NOMO-1 (cell line): ENCODE results near the gene PNMA3.
"Not testable (repeated sequence)": the region's sequence is repeated elsewhere in the genome, so short reads cannot be mapped to it uniquely, and the experiment has no call there.

Experiments used
- DNase-seq, 2 experiments: peaks; one replicate each; lab custom pipeline; 2025; ENCODE audit not compliant: unreplicated experiment in 2 of 2; lab: John Stamatoyannopoulos, UW

The PNMA3 gene

DNA sequence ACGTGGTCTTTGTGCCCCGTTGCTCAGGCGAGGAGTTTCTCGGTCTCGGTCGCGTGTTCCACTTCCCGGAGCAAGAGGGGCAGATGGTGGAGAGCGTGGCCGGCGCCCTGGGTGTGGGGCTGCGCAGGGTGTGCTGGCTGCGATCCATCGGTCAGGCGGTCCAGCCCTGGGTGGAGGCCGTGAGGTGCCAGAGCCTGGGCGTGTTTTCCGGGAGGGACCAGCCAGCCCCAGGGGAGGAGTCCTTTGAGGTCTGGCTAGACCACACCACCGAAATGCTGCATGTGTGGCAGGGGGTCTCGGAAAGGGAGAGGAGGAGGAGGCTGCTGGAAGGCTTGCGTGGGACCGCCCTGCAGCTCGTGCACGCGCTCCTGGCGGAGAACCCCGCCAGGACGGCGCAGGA, 17.1 kb downstream of the PNMA3 start:
- not testable (repeated sequence) for DNase-seq

DNA sequence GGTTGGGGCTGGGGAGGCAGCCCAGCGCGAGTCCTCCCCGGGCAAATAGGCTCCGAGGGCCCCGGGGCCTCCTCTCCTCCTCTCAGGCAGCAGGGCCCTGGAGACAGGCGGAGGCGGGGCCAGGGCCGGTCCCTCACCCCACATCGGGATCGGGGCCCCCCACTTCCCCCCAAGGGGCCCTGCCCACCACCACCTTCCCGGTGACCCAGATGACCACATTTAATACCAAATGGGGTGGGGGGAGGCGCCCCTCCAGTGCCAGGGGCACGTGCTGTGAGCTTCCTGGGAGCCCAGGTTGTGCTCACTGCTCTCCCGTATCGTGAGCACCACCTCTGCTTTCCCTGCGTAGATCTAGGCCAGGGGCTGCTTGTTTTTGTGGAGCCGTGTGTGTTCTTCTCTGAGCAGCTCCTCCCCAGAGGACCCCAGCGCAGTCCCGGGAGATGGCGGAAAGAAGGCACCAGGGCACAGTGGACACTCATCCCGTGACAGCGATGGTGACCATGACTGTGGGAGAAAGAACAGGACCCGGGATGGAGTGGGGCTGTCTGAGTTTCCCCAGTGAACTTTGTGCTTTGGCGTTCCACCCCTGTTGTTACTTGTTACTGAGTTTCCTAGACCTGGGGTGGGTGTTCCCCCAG, 18.1 kb downstream of the PNMA3 start:
- no peak for DNase-seq

DNA sequence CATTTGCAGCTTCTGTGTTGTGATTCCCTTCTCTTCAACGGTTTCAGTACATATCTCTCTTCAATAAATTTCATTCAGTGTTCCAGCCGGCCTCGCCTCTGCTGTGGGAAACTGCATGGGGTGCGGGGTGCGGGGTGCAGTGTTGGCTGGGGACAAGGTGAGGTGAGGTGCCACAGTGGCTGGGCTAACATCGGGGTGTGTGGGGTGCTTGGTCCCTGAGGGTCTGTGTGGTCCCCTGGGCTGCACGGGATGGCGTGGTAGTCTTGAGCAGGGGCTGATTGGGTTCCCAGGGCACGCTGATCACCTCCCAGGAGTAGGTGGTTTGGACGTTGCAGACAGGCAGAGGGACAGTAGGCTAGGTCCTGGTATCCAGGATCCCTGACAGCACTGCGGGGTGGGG, 18.7 kb downstream of the PNMA3 start:
- no peak for DNase-seq

DNA sequence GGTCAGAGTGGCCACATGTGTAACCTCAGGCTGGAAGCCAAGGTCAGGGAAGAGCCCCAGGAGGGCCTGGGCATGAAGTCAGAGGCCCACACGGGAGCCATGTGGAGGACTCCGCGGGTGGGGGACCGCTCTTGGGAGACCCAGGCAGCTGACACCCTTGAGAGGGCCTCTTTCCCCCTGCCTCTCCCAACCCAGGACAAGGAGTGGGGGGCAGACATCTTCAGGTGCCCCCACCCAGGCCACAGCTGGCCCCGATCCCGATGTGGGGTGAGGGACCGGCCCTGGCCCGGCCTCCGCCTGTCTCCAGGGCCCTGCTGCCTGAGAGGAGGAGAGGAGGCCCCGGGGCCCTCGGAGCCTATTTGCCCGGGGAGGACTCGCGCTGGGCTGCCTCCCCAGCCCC, 19.1 kb downstream of the PNMA3 start:
- DNase-seq: no peak

DNA sequence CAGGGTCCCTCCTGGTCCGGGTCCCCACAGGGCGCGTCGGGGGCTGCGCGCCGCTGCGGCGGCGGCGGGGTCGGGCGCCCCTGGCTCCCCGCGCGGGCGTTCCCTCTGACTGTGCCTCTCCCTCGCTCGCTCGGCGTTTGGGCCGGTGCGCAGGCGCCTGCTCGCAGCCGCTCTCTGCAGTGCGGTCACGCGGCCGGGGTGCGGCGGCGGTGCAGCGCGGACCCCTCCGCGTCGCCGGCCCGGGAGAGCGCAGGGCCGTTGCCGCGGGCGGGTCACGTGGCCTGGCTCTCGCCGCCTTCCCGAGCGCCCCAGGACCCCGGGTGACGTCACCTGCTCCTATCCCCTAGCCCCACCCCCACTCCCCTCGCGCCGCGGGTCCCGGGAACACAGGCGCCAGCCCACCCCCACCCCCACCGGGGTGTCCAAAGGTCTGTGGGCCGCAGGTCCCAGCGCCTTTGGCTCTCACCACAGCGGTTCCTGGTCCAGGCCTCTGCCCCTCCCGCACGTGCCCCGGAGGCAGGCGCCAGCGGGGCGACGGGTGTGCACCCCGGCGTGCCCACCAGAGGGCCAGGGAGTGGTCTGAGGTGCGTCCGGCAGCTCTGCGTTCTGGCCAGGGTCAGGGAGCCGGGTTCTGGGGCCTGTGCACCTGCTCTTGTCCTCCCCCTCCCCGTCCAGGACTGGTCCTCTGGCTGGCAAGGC, 21.3 kb downstream of the PNMA3 start:
- DNase-seq: not testable (repeated sequence)

DNA sequence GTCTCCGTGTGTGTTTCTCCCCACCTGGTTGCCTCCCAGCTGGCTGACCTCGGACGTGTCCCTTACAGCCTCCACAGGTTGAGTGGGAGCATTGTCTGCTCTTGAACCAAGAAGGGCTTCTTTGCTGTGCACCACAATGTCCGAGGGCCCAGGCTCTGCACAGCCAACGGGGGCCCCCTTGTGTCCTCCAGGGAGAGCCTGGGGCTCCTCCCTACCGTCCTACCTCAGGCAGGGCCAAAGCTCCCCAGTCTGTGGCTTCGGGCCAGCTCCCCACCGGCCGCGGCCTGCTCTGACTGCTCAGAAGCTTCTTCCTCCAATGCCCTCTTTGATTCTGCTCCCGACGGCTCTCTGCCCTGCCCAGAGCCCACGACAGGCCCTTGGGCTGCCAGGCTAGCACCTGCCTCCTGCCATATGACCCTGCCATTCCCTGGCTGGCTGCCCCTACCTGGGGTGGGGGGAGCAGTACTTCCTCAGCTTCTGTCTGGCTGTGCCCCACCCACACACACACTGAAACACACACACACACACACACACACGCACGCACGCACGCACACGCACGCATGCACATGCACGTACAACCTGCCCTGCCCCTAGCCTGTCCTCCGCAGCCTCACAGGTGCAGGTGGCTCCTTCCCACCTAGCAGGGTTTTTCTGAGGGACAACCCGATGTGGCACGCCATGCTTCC, 27.1 kb downstream of the PNMA3 start:
- DNase-seq: not testable (repeated sequence)

DNA sequence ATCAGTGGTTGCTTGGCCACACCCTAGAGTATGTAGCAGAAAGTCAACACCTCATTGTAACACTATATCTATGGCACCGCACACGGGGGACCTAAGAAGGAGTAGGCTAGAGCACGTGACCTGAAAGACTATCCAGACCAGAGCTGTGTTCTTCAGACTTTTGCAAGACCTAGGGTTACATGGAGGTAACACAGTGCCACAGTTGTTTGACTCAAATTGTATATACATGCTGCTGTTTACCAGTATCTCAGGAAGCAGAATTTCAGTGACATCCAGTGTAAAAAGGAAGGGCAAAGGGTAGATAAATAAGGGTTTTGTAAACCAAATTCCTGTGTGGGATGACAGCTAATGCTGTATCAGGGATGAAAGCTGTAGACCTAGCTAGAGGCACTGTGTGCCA, 46.1 kb downstream of the PNMA3 start:
- DNase-seq: no peak

DNA sequence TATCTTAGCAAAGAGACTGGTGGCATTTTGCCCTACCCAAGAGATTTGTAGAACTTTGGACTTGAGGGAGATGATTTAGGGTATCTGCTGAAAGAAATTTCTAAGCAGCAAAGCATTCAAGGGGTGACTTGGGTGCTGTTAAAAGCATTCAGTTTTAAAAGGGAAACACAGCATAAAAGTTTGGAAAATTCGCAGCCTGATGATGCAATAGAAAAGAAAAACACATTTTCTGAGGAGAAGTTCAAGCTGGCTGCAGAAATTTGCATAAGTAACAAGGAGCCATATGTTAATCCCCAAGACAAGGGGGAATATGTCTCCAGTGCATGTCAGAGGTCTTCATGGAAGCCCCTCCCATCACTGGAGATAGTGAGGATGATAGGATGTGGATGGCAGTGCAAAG, 48.7 kb downstream of the PNMA3 start:
- DNase-seq: not testable (repeated sequence)

DNA sequence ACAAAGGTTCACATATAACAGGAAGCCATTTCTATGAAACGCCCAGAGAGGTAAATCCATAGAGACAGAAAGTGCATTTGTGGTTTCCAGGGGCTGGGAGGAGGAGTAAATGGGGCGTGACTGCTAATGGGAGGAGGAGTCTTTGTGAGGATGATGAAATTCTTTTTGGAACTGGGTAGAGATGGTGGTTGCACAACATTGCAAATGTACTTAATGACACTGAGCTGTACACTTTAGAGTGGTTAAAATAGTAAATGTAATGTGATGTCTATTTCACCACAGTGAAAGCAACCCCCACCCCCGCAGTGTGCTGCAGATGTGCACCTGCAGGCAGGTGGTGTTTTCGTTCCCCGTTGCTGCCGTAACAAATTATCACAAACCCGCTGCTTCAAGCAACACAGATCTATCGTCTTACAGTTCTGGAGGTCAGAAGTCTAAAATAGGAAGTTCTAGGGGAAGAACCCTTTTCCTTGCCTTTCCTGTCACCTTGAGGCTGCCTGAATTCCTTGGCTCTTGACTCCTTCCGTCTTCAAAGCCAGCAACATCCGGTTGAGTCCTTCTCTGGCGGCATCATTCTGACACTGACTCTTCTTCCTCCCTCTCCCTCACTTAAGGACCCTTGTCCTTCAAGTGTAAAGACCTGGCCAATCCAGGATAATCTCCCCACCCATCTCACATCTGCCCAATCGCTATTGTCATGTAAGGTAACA, 50.0 kb downstream of the PNMA3 start:
- not testable (repeated sequence) for DNase-seq
